Endodermal cell (in vitro differentiated cells): ENCODE measurements around the gene INTS11. TPM values are rescaled to one million over a fixed set of nuclear protein-coding genes. Genes with fewer than 3 reads are reported as not detected.

Experiments
- DNase-seq: peaks from one replicate; pipeline ENCODE4 v3.0.0-alpha.2; 2017
- H3K27ac ChIP-seq: 2 replicates; pipeline ENCODE4 v1.5.1; 2013; ENCODE audit warnings: mild to moderate bottlenecking, low read depth, low read length, moderate library complexity
- H3K27me3 ChIP-seq: 2 replicates; pipeline ENCODE4 v1.6.1; 2013; ENCODE audit warnings: mild to moderate bottlenecking, low read length, moderate library complexity; ENCODE audit not compliant: insufficient read depth, control insufficient read depth, poor library complexity, severe bottlenecking
- H3K36me3 ChIP-seq: 2 replicates; pipeline ENCODE4 v1.7.0; 2013; ENCODE audit warnings: mild to moderate bottlenecking, low read length, moderate library complexity; ENCODE audit not compliant: control insufficient read depth, insufficient read depth
- H3K4me1 ChIP-seq: one replicate; pipeline ENCODE4 v1.7.0; 2013; ENCODE audit warnings: low read length; ENCODE audit not compliant: control insufficient read depth, insufficient read depth
- H3K4me3 ChIP-seq: 2 replicates; pipeline ENCODE4 v1.5.1; 2013; ENCODE audit warnings: mild to moderate bottlenecking, low read length, moderate library complexity
- H3K9ac ChIP-seq: 2 replicates; pipeline ENCODE4 v1.6.1; 2013; ENCODE audit warnings: mild to moderate bottlenecking, low read length, moderate library complexity; ENCODE audit not compliant: poor library complexity, severe bottlenecking; ENCODE audit errors: extremely low read depth
- H3K9me3 ChIP-seq: 2 replicates; pipeline ENCODE4 v1.6.1; 2013; ENCODE audit warnings: mild to moderate bottlenecking, low read length, moderate library complexity; ENCODE audit not compliant: control insufficient read depth
- H3K27ac Mint-ChIP-seq: 2 replicates; pipeline ENCODE4 v1.8.0; 2020; ENCODE audit warnings: mixed read lengths
- H3K27me3 Mint-ChIP-seq: 2 replicates; pipeline ENCODE4 v1.8.0; 2021; ENCODE audit warnings: mild to moderate bottlenecking, mixed read lengths; ENCODE audit not compliant: insufficient read depth
- H3K36me3 Mint-ChIP-seq: 2 replicates; pipeline ENCODE4 v1.8.0; 2020; ENCODE audit warnings: low read depth, mixed read lengths
- H3K4me1 Mint-ChIP-seq: 2 replicates; pipeline ENCODE4 v1.8.0; 2020; ENCODE audit warnings: mixed read lengths
- H3K4me3 Mint-ChIP-seq: 2 replicates; pipeline ENCODE4 v1.8.0; 2020; ENCODE audit warnings: mild to moderate bottlenecking, moderate library complexity, mixed read lengths
- H3K9me3 Mint-ChIP-seq: 2 replicates; pipeline ENCODE4 v1.8.0; 2020; ENCODE audit warnings: mild to moderate bottlenecking, mixed read lengths
- CTCF ChIP-seq: fragments of 200-600 bp; sonication (generic); conservative IDR thresholded peaks from 2 replicates; pipeline ENCODE4 v1.5.0; 2021; ENCODE audit warnings: antibody characterized with exemption, mild to moderate bottlenecking
- WGBS, 2 experiments: methylation state at CpG; one replicate each; pipeline versions ENCODE4 v1.1.5 to v1.1.7; 2013; ENCODE audit warnings: missing lambda C conversion rate in 2 of 2, mixed read lengths in 1 of 2; ENCODE audit not compliant: insufficient coverage in 1 of 2, insufficient read length in 1 of 2; 5-methylcytosine and 5-hydroxymethylcytosine counted together
- total RNA-seq, 2 donors: library from RNA; stranded (reverse); fragmentation: NEBNext Ultra II Directional in 1 of 2; extraction: Animal tissue kit (Norgen Biotek cat#: 25700) in 1 of 2; gene quantifications; 2 replicates in 1 of 2; 3 replicates in 1 of 2; pipeline ENCODE4 v1.2.1, GENCODE V29; 2021

Gene INTS11
- total RNA-seq, 2 donors from 2014 or later = 146 to 153 TPM

- Histone ChIP-seq H3K4me3 (no peak overlapping the region), H3K27me3 (no peaks in the 10 kb centered on the region), H3K4me1 (peaks cover 20% of the 10 kb centered on the region), H3K27ac (no peak overlapping the region), H3K36me3 (no peaks in the 10 kb centered on the region), H3K9me3 (no peaks in the 10 kb centered on the region), H3K9ac (no peak overlapping the region)
- Mint-ChIP-seq H3K4me3 (no peak overlapping the region), H3K4me1 (peaks cover 13% of the 10 kb centered on the region), H3K27me3 (no peaks in the 10 kb centered on the region), H3K36me3 (no peaks in the 10 kb centered on the region), H3K27ac (no peak overlapping the region), H3K9me3 (no peaks in the 10 kb centered on the region)
- peak; percentile 75 for DNase-seq
- TF ChIP-seq CTCF = peak; percentile 82
- 90% methylated on average over 4 to 9 of the region's 9 CpGs for WGBS, 2 experiments
These were observed 22.4 kb downstream of the INTS11 start for GRCh38 chr1:1302006-1302430.

- no peaks in the 10 kb centered on the region for H3K9me3 ChIP-seq
- H3K27ac ChIP-seq = no peak overlapping the region
- no peak for DNase-seq
- Mint-ChIP-seq H3K4me1 (peaks cover 2% of the 10 kb centered on the region), H3K36me3 (no peaks in the 10 kb centered on the region), H3K4me3 (no peak overlapping the region), H3K27me3 (no peaks in the 10 kb centered on the region), H3K27ac (no peak overlapping the region), H3K9me3 (no peaks in the 10 kb centered on the region)
- no peaks in the 10 kb centered on the region for H3K36me3 ChIP-seq
- WGBS, 2 experiments = 93 to 95% methylated on average over 7 to 12 of the region's 12 CpGs
- TF ChIP-seq CTCF = no peak
- H3K27me3 ChIP-seq = no peaks in the 10 kb centered on the region
- H3K9ac ChIP-seq = no peak overlapping the region
- H3K4me1 ChIP-seq = peaks cover 6% of the 10 kb centered on the region
- H3K4me3 ChIP-seq = no peak overlapping the region
These were observed 24.1 kb downstream of the INTS11 start for GRCh38 chr1:1300352-1300739.

GRCh38 chr1:1299686-1300351 is 24.6 kb downstream of the INTS11 start:
- no peaks in the 10 kb centered on the region for H3K27me3 ChIP-seq
- Mint-ChIP-seq H3K27ac (no peak overlapping the region), H3K4me1 (no peaks in the 10 kb centered on the region), H3K9me3 (no peaks in the 10 kb centered on the region), H3K4me3 (no peak overlapping the region), H3K36me3 (no peaks in the 10 kb centered on the region), H3K27me3 (no peaks in the 10 kb centered on the region)
- H3K9ac ChIP-seq = no peak overlapping the region
- H3K36me3 ChIP-seq = no peaks in the 10 kb centered on the region
- peak overlapping the region; percentile 24 for H3K27ac ChIP-seq
- DNase-seq = peak; percentile 80
- H3K4me1 ChIP-seq = peaks cover 1% of the 10 kb centered on the region
- peak; percentile 70 for TF ChIP-seq CTCF
- no peak overlapping the region for H3K4me3 ChIP-seq
- no peaks in the 10 kb centered on the region for H3K9me3 ChIP-seq
- WGBS, 2 experiments = 80 to 92% methylated on average over 6 to 22 of the region's 22 CpGs
